NT2/D1 (cell line): ENCODE results near the gene DGCR6.
"Not testable (repeated sequence)": the region's sequence is repeated elsewhere in the genome, so short reads cannot be mapped to it uniquely, and the experiment has no call there.

ENCODE experiments used
- DNase-seq: peaks from one replicate; pipeline ENCODE4 v3.0.0-alpha.2; 2011; ENCODE audit warnings: low read depth, low spot score
- H3K27me3 ChIP-seq: 2 replicates; pipeline ENCODE4 v1.6.0; 2011; ENCODE audit warnings: mild to moderate bottlenecking; ENCODE audit not compliant: insufficient read length, insufficient read depth
- H3K36me3 ChIP-seq: 2 replicates; pipeline ENCODE4 v1.6.1; 2011; ENCODE audit warnings: mild to moderate bottlenecking, low read length, mixed read lengths; ENCODE audit not compliant: insufficient read depth, insufficient read length
- H3K4me1 ChIP-seq: 2 replicates; pipeline ENCODE4 v1.5.1; 2011; ENCODE audit not compliant: insufficient read depth, insufficient read length
- H3K4me3 ChIP-seq: 2 replicates; pipeline ENCODE4 v1.5.1; 2011; ENCODE audit warnings: low read depth; ENCODE audit not compliant: insufficient read length
- H3K9ac ChIP-seq: 2 replicates; pipeline ENCODE4 v1.6.0; 2011; ENCODE audit warnings: low read depth; ENCODE audit not compliant: insufficient read length
- H3K9me3 ChIP-seq: 2 replicates; pipeline ENCODE4 v1.5.1; 2011; ENCODE audit warnings: mild to moderate bottlenecking, low read length; ENCODE audit not compliant: insufficient read depth
- SUZ12 ChIP-seq: IDR thresholded peaks from 2 replicates; pipeline ENCODE4 v1.6.1; 2011; ENCODE audit not compliant: insufficient read length, insufficient read depth; ENCODE audit errors: extremely low read depth
- YY1 ChIP-seq: IDR thresholded peaks from 2 replicates; pipeline ENCODE4 v1.6.1; 2011; ENCODE audit not compliant: insufficient read length, insufficient read depth
- ZNF274 ChIP-seq: IDR thresholded peaks from 2 replicates; pipeline ENCODE4 v1.6.1; 2011; ENCODE audit warnings: mild to moderate bottlenecking, low read depth, low read length

The DGCR6 gene

DNA sequence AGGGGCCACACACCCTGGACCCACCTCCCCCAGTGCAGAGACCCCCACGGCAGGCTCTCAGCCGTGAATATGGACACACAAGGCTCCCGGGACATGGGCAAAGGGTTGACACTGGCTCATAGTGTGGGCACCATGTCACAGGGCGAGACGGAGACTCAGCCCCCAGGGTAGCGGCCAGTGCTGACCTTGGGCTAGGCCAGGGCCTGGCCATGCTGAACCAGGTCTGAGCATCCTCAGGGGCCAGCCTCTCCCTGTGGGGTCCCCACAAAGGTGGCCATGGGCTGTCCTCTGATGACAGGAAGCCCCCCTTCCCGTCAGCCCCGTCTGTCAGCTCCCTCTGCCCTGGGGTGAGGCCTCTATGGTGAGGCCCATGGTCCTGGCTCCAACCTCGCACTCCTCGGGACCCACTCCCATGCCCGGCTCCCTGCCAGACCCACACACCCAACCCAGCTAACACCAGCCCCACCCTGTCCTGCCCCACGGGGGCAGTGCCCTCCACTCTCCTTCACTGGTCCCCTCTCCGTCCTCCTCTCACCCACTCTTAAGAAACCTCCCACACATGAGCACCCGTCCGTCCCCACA is 49.0 kb downstream of the DGCR6 start:
- no peaks in the 10 kb centered on the region for H3K36me3 ChIP-seq
- H3K9me3 ChIP-seq: no peaks in the 10 kb centered on the region
- no peak for TF ChIP-seq YY1
- no peak overlapping the region for H3K9ac ChIP-seq
- H3K27me3 ChIP-seq: no peaks in the 10 kb centered on the region
- DNase-seq: no peak
- H3K4me1 ChIP-seq: no peaks in the 10 kb centered on the region
- no peak overlapping the region for H3K4me3 ChIP-seq

DNA sequence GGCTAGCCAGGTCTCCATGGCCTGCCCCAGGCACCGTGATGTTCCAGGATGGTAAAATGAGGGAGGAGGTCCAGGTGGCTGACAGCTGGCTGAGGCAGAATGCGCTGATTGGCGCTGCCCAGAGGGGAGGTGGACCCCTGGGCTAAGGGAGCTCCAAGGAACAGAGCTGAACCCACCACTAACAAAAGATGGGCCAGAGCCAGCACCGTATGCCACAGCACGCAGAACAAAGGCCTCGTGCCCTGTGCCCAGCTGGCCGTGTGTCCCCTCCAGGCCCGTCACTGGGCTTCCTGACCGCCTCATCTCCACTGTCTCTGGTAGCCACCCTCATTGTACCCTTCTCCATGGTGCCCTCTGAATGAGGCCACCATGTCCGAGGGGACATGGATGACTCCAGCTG is 49.6 kb downstream of the DGCR6 start:
- no peaks in the 10 kb centered on the region for H3K4me1 ChIP-seq
- TF ChIP-seq ZNF274 (no peak), SUZ12 (no peak), YY1 (no peak)
- no peaks in the 10 kb centered on the region for H3K27me3 ChIP-seq
- no peaks in the 10 kb centered on the region for H3K9me3 ChIP-seq
- H3K36me3 ChIP-seq: no peaks in the 10 kb centered on the region
- no peak for DNase-seq
- no peak overlapping the region for H3K4me3 ChIP-seq
- no peak overlapping the region for H3K9ac ChIP-seq

DNA sequence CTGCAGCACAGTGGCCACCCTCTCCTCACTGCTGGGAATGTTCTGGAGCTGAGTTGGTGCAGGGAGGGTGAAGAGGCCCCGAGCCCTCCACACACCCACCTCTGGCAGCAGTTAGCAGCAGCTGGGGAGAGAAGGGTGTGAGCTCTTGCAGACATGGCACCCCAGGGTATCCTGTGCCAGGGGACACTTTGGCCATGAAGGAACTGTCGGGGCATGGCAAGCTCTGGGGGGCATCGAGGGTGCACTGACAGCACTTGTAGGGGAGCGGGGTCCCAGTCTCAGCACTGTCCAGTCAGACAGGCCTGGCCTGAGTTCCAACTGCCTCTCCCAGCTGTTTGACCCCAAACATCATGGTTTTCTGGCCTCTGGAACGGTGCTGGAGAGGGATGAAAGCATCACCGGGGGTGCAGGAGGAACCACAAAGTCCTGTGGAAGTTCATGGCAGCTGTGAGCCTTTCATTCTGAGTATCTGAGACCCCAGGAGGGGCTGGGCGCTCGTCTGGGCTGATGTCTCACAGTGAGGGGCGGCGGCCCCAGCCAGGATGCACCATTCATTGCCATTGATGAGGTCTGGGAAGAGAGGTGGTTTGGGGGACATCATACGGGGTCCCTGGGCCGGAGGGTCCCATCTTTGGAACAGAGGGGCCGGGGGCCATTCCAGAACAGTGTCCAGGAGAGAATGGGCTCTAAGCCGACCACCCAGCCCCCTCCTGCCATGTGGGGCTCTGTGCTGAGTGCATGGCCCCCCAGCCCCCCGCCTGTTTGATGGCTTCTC is 50.2 kb downstream of the DGCR6 start:
- H3K36me3 ChIP-seq, H3K9ac ChIP-seq, H3K4me3 ChIP-seq, H3K9me3 ChIP-seq, H3K4me1 ChIP-seq, H3K27me3 ChIP-seq, DNase-seq: not testable (repeated sequence)

DNA sequence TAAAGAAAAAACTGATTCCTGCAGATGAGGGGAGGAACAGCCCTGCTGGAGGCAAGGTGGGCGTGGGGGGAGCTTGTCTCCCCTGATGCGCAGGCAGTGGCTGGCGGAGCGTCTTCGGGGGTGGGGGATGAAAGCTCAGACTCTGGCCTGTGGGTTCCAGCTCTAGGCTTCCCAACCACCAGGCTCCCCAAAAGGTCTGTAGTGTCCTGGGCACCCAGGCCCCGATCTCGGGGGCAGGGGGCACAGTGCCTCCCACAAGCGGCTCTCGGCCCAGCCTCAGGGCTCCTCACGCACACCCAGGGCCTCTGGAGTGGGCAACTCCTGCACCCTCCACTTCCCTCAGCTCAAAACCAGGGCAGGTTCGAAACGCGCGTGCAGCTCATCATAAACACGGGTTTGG is 50.8 kb downstream of the DGCR6 start:
- not testable (repeated sequence) for H3K9me3 ChIP-seq, H3K36me3 ChIP-seq, H3K4me3 ChIP-seq, H3K9ac ChIP-seq, DNase-seq, H3K27me3 ChIP-seq, H3K4me1 ChIP-seq

DNA sequence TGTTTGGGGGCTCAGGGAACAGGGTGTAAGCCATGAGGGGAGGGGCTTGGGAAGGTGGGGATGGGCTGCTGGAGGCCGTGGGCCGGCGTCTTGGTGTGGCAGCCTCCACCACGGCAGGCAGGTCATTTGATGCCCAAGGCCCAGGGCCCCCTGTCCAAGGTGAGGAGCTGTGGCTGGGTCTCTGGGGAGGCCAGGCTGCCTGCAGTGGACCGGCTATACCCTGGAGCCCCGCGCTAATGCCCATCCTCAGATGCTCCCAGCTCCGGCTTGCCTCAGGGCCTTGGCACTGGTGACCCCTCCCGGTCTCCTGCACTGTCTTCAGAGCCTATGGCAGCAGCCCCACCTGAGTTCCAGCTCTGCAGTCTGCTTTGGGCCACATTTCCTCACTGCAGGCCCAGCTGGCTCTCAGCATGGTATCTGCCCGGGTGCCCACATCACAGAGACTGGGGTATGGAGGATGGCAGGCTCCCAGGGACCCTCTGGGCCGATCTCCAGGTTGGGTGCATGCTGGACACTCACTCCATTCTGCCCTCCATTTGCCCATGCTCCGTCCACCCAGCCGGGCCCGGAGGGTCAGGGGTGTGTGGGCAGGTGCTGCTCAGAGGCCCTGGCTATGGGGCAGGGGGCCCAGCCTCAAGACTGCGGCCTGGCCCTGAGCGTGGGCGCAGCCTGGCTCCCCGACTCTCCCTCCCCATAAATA is 51.7 kb downstream of the DGCR6 start:
- not testable (repeated sequence) for DNase-seq, H3K36me3 ChIP-seq, H3K9ac ChIP-seq, H3K9me3 ChIP-seq, H3K4me1 ChIP-seq, H3K27me3 ChIP-seq, H3K4me3 ChIP-seq

DNA sequence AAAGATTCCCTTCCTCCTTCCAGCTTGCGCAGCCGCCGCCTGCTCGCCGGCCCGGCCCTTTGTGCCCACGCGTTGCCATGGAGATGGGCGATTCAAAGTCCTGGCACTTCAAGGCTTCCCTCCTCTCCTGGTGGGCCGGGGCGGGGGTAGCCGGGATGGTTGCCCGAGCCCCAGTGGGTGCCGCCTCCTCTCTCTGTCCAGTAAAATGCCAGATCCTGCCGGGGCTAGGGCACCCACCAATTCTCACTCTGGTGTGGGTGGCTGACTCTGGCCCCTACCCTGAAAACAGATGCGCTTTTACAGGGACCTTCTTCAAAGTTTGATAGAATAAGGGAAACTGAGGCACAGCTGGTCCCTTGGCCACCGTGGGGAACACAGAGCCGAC is 52.2 kb downstream of the DGCR6 start:
- H3K4me3 ChIP-seq, H3K9me3 ChIP-seq, DNase-seq, H3K36me3 ChIP-seq, H3K27me3 ChIP-seq, H3K4me1 ChIP-seq, H3K9ac ChIP-seq: not testable (repeated sequence)

DNA sequence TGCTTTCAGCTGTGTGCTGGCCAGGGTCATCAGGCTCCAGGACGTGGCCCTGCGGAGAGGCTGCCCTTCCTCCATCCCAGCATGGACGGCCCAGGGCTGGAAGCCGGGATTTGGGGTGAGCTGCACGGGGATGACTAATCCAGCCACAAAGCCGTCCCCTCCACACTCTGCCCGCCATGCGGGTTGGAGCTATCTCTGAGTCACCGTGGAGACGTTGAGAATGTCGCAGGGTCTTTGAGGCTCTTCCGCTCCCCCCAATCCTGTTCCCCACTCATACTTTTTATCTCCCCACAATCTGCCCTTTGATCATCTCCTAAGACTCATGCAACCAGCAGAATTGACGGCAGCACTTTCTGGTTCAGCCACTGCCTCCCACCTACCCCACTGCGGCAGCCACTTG is 52.6 kb downstream of the DGCR6 start:
- not testable (repeated sequence) for H3K9me3 ChIP-seq, H3K36me3 ChIP-seq, H3K9ac ChIP-seq, H3K4me1 ChIP-seq, DNase-seq, H3K4me3 ChIP-seq, H3K27me3 ChIP-seq

DNA sequence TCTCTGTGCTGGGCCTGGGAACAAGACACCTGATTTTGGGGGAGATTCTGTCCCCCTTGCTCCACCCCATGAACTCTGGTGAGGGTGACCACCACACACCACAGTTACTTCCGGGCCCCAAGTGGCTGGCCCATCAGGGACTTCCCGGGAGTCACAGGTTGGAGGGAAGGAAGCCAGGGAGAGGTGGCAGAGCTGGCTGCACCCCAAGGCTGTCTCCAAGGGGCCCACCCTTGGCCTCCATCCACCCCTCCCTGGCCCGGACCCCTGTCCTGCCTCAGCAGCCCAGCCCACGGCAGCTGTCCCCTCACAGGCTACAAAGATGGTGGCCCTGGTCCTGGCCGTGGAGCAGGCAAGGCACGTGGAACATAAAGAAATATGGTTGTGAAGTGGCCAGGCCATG is 53.1 kb downstream of the DGCR6 start:
- not testable (repeated sequence) for H3K27me3 ChIP-seq, H3K4me3 ChIP-seq, H3K4me1 ChIP-seq, H3K9ac ChIP-seq, H3K9me3 ChIP-seq, H3K36me3 ChIP-seq, DNase-seq

DNA sequence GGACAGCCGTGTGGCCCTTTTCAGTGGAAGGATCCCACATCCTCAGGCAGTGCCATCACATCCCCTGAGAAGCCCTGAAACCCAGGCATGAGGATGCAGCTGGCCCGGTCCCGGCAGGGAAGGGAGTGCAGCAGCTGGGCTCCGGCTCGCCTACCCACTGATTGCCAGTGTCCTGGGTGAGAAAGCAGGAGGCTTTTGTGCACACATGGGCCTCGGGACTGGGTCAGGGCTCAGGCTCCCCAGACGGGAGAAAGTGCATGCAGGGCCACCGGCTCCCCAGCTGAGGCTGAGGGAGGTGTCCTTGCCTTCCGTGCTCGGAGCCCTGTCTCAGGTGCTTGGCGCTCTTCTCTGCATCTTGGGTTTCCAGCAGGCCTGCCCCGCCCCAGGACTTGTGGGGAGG is 53.6 kb downstream of the DGCR6 start:
- H3K36me3 ChIP-seq, H3K4me1 ChIP-seq, H3K9ac ChIP-seq, H3K4me3 ChIP-seq, H3K9me3 ChIP-seq, H3K27me3 ChIP-seq, DNase-seq: not testable (repeated sequence)

DNA sequence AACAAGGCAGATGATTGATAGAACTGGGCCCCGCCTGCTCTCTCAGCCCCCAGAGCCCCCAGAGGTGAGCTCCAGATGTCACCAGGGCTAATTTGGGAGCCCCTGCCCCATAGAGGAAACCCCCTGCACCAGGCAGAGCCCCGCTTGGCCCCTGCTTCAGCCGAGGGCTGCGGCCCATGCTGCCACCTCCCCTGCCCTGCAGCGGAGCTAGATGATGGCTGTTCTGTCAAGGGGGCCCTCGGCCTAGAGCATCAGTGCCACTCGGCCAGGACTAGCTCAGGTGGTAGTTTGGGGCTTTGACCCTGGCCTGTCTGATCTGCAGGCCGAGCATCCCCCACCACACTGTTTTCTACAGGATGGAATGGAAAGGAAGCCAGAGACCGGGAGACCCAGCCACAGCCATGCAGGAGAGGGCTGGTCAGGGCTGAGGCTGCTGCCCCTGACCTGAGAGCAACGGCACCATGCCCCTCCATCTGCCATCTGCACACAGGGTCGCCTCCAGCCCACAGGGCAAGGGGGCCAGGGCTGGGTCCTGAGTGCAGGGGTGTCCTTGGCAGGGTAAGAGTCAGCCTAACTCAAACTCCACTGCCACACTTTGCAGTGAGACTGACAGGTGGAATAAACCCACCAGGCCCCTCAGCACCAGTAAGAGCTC is 54.2 kb downstream of the DGCR6 start:
- not testable (repeated sequence) for H3K27me3 ChIP-seq, H3K9me3 ChIP-seq, H3K4me1 ChIP-seq, H3K36me3 ChIP-seq, DNase-seq, H3K4me3 ChIP-seq, H3K9ac ChIP-seq

DNA sequence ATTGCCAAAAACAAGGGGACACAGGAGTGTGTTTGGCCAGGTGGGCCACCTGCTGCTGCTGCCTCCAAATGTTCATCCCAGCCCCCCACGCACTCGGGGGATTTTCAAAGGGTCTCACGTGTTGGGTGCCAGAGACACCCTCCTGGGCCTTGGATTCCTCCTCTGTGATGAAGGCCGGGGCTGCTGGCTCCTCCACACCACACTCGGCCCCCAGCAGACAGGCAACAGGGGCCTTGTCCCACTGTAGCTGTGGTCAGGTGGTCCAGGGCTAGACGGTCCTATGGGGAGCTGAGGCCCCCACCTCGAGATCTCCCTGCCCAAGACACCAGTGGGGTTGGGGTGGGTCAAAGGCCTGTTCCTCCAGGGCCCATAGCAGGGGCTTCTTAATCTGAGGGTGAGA is 55.1 kb downstream of the DGCR6 start:
- not testable (repeated sequence) for H3K4me3 ChIP-seq, H3K9ac ChIP-seq, H3K9me3 ChIP-seq, H3K4me1 ChIP-seq, H3K36me3 ChIP-seq, DNase-seq, H3K27me3 ChIP-seq
